ENCODE data around the gene MEGF9. TPM values are rescaled to one million over a fixed set of nuclear protein-coding genes. Genes with fewer than 3 reads are reported as not detected.

The MEGF9 gene
- total RNA-seq, 2 donors from 2014 or later: 7.2 to 9.0 TPM

DNA sequence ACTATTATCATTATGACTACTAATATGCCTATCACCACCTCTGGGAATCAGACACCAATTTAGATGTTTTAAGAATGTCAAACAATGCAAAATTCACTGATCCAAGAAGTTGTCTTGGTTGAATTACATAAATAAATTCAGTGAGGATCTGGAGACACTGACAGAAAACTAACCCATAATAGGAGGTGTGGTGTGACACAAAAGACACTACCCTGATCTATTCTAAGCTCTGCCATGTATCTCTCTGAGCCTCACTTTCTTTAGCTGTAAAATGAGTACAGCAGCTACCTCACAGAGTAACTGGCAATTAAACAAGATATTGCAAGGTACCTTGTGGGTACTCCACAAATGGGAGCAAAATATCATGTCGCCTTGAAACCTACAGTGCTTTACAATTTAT lies 141.8 kb downstream of the MEGF9 start:
- H3K9me3 ChIP-seq: no peaks in the 10 kb centered on the region
- H3K4me3 ChIP-seq: no peak overlapping the region
- no peaks in the 10 kb centered on the region for H3K4me1 ChIP-seq
- no peak overlapping the region for H3K9ac ChIP-seq (ENCODE audit: low read depth in 2 of 2, low read length in 2 of 2)
- H3K27ac ChIP-seq: no peak overlapping the region
- H3K36me3 ChIP-seq: no peaks in the 10 kb centered on the region
- TF ChIP-seq, protein P1, sequence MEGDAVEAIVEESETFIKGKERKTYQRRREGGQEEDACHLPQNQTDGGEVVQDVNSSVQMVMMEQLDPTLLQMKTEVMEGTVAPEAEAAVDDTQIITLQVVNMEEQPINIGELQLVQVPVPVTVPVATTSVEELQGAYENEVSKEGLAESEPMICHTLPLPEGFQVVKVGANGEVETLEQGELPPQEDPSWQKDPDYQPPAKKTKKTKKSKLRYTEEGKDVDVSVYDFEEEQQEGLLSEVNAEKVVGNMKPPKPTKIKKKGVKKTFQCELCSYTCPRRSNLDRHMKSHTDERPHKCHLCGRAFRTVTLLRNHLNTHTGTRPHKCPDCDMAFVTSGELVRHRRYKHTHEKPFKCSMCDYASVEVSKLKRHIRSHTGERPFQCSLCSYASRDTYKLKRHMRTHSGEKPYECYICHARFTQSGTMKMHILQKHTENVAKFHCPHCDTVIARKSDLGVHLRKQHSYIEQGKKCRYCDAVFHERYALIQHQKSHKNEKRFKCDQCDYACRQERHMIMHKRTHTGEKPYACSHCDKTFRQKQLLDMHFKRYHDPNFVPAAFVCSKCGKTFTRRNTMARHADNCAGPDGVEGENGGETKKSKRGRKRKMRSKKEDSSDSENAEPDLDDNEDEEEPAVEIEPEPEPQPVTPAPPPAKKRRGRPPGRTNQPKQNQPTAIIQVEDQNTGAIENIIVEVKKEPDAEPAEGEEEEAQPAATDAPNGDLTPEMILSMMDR (IDR thresholded peaks at IDR 0.05): no peak
- no peaks in the 10 kb centered on the region for H3K27me3 ChIP-seq
- no peak for DNase-seq
- intact Hi-C loops (cut with DNase I): no loop called here

DNA sequence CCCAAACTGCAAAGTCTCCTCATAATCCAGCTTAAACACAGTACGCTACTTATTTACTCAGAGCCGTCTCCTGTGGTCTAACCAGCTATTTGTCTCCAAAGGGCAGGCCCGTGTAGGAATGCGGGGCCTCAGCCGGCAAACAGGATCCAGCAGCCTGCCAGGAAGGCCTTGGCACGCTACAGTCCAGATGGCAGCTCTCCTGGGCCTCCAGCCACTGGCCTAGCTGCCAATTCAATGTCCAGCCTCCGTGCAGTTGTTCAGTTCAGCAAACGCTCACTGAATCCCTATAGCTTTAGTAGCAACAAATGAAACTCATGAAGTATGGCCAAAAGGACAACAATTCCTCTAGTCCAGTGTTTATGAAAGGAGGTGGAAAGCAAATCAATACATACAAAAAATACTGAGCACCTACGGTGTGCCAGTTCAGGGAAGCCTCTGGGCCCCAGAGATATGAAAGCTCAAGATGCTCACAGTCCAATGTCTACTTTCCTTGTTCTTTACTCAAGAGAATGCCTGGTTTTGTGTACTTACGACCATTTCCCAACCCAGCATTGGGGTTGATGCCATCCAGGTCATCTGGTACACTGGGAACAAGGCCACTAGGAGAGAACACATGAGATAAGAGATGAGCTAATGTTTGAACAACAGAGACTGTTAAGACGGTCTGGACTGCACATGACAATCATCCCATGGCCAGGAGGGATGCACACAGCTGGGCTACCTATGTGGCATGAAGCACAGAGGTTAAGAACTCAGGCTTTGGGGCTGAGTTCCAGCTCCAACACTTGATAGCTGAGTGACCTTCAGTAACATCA lies 142.6 kb downstream of the MEGF9 start:
- no peaks in the 10 kb centered on the region for H3K36me3 ChIP-seq
- no peaks in the 10 kb centered on the region for H3K4me1 ChIP-seq
- no peak overlapping the region for H3K27ac ChIP-seq
- no peak for DNase-seq
- no peaks in the 10 kb centered on the region for H3K27me3 ChIP-seq
- H3K4me3 ChIP-seq: no peak overlapping the region
- TF ChIP-seq, protein P1 (IDR thresholded peaks at IDR 0.05): no peak
- H3K9ac ChIP-seq (ENCODE audit: low read depth in 2 of 2, low read length in 2 of 2): no peak overlapping the region
- intact Hi-C loops (cut with DNase I): no loop called here
- H3K9me3 ChIP-seq: no peaks in the 10 kb centered on the region

DNA sequence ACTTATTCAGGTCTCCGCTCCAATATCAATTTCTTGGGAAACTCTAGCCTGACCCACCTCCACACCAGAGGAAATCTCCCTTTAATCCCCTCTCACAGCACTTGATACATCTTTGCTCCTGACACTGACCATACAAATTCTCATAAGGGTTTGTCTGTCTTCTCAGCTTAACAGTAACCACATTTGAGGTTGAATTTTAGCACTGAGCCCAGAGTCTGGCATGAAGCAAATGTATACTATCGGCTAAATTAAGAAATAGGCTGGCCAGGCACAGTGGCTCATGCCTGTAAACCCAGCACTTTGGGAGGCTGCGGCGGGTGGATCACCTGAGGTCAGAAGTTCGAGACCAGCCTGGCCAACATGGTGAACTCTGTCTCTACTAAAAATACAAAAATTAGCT lies 144.0 kb downstream of the MEGF9 start:
- Histone ChIP-seq H3K4me1 (no peaks in the 10 kb centered on the region), H3K27ac (no peak overlapping the region), H3K4me3 (no peak overlapping the region), H3K27me3 (no peaks in the 10 kb centered on the region), H3K9me3 (no peaks in the 10 kb centered on the region), H3K9ac (ENCODE audit: low read depth in 2 of 2, low read length in 2 of 2) (no peak overlapping the region), H3K36me3 (no peaks in the 10 kb centered on the region)
- TF ChIP-seq, protein P1 (IDR thresholded peaks at IDR 0.05): no peak
- intact Hi-C loops (cut with DNase I): no loop called here
- DNase-seq: no peak

DNA sequence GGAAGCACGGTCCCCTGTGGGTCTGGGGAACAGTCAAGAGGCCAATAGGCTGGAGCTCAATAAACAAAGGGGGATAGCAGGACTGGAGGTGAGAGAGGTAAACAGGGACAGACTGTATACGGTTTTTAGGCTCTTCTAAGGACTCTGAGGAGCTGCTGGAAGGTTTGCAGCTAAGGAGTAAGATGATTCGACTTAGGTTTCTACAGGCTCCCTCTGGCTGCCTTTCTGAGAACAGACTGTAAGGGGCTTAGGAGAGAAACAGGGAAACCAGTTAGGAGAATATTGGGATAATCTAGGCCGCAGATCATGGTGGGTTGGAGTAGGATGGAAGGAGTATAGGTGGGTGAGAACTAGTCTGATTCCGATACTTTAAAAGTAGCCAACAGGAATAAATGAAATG lies 144.7 kb downstream of the MEGF9 start:
- Histone ChIP-seq H3K4me1 (no peaks in the 10 kb centered on the region), H3K36me3 (no peaks in the 10 kb centered on the region), H3K9ac (ENCODE audit: low read depth in 2 of 2, low read length in 2 of 2) (no peak overlapping the region), H3K4me3 (no peak overlapping the region), H3K27ac (no peak overlapping the region), H3K27me3 (no peaks in the 10 kb centered on the region), H3K9me3 (no peaks in the 10 kb centered on the region)
- intact Hi-C loops (cut with DNase I): no loop called here
- no peak for DNase-seq
- TF ChIP-seq, protein P1 (IDR thresholded peaks at IDR 0.05): no peak

DNA sequence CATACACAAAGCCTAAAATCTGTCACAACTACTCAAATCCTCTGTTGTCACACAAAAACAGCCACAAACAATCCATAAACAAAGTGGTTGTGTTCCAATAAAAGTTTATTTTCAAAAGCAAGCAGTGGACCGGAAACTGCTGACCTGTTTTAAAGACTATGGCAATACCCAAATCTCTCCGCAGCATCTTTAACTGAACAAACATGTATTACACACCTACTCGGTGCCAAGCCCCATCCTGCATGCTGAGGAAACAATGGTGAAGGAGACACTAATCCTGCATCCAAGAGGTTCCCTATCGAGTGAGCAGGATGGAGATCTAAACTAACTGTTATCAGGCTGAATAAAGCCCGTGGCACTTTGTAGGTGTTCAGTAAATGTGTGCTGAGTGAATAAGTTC lies 145.5 kb downstream of the MEGF9 start:
- Histone ChIP-seq H3K4me1 (no peaks in the 10 kb centered on the region), H3K9ac (ENCODE audit: low read depth in 2 of 2, low read length in 2 of 2) (no peak overlapping the region), H3K9me3 (no peaks in the 10 kb centered on the region), H3K36me3 (no peaks in the 10 kb centered on the region), H3K4me3 (no peak overlapping the region), H3K27ac (no peak overlapping the region), H3K27me3 (no peaks in the 10 kb centered on the region)
- TF ChIP-seq, protein P1 (IDR thresholded peaks at IDR 0.05): no peak
- intact Hi-C loops (cut with DNase I): no loop called here
- DNase-seq: no peak
